ENCODE measurements around the gene TRPM3. TPM values are rescaled to one million over a fixed set of nuclear protein-coding genes. Genes with fewer than 3 reads are reported as not detected.

Gene TRPM3
- total RNA-seq, 6 donors from 2014 or later: 0.10 to 1.0 (median 0.17) TPM; not detected in 1

DNA sequence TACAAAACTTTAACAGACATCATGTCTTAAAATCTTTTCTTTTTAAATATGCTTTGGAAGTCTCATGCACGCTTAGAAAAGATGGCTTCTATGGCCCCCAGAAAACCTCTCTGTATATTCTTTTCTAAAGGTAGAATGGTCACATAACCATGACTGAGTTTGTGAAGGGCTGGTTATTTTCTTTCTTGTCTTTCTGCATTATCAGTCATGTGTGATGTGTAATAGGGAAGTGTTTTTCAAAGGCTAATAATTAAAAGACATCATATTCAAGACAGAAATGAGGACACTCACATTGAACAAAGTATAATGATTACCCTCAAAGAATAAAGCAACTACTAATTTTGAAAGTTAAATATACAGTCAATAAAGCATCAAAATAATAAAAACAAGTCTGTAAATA, 253.4 kb downstream of the TRPM3 start:
- Histone ChIP-seq H3K9me3 (no peaks in the 10 kb centered on the region), H3K27me3 (no peaks in the 10 kb centered on the region), H3K4me3 (no peak overlapping the region), H3K27ac (no peak overlapping the region), H3K36me3 (no peaks in the 10 kb centered on the region), H3K4me1 (no peaks in the 10 kb centered on the region)
- TF ChIP-seq CTCF (IDR thresholded peaks at IDR 0.05) (no peak), EP300 (IDR thresholded peaks at IDR 0.05) (no peak), POLR2AphosphoS5 (IDR thresholded peaks at IDR 0.05) (no peak), POLR2A (IDR thresholded peaks at IDR 0.05) (no peak)
- WGBS, 2 donors: 70 to 79% methylated on average over 1 of the region's 1 CpG
- DNase-seq (no peak), ATAC-seq (ENCODE audit: low FRiP score in 2 of 2) (no peak)

DNA sequence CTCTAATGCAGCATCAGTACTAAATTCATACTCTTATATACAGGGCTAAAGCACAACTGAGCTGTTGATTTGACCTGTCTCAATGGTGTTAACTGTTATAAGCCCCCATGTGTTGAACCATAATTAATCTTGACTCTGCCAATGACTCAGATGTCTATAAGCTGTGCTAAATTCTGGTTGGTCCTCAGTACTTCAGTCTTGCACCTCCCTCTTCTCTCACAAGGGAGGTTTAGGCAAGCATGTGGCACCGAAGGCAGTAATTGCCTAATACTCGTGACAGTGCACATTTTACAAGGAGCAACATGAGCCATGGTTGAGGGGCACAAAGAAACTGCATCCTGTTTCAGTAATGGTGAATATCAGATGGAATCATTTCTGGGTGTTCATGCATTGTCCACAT, 255.9 kb downstream of the TRPM3 start:
- ATAC-seq (ENCODE audit: low FRiP score in 2 of 2) (no peak), DNase-seq (no peak)
- no peak overlapping the region for H3K27ac ChIP-seq
- no peaks in the 10 kb centered on the region for H3K27me3 ChIP-seq
- H3K4me1 ChIP-seq: no peaks in the 10 kb centered on the region
- H3K36me3 ChIP-seq: no peaks in the 10 kb centered on the region
- WGBS, 2 donors: 57 to 62% methylated on average over 2 of the region's 2 CpGs
- TF ChIP-seq POLR2AphosphoS5 (IDR thresholded peaks at IDR 0.05) (no peak), CTCF (IDR thresholded peaks at IDR 0.05) (no peak), POLR2A (IDR thresholded peaks at IDR 0.05) (no peak), EP300 (IDR thresholded peaks at IDR 0.05) (no peak)
- H3K9me3 ChIP-seq: no peaks in the 10 kb centered on the region
- no peak overlapping the region for H3K4me3 ChIP-seq

- Histone ChIP-seq H3K9me3 (no peaks in the 10 kb centered on the region), H3K36me3 (no peaks in the 10 kb centered on the region), H3K27ac (no peak overlapping the region), H3K4me1 (no peaks in the 10 kb centered on the region), H3K4me3 (no peak overlapping the region), H3K27me3 (no peaks in the 10 kb centered on the region)
- 50 to 60% methylated on average over 4 of the region's 4 CpGs for WGBS, 2 donors
- no peak for TF ChIP-seq POLR2A (IDR thresholded peaks at IDR 0.05)
- TF ChIP-seq POLR2AphosphoS5 (IDR thresholded peaks at IDR 0.05): no peak
- no peak for TF ChIP-seq CTCF (IDR thresholded peaks at IDR 0.05)
- TF ChIP-seq EP300 (IDR thresholded peaks at IDR 0.05): no peak
- no peak for ATAC-seq (ENCODE audit: low FRiP score in 2 of 2)
- DNase-seq: no peak
These were observed 259.6 kb downstream of the TRPM3 start for GRCh38 chr9:70861797-70862196.

DNA sequence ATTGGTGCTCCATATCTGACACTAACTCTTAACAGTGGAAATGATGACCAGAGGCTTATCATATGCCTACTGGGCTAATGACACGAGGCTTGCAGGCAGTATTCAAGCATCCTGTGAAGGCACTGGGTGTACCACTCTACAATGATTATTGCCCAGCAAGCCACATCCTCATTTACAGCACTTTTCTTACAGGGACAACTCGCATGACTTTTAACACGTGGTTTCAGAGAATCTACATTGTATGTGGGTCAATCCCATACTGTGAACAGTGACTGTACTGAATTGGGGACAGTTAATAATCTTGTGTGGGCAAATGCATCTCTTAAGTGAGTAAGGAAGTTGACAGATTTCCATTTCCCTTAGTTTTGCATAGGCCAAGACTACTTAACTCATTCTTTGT, 260.0 kb downstream of the TRPM3 start:
- Histone ChIP-seq H3K27me3 (no peaks in the 10 kb centered on the region), H3K9me3 (no peaks in the 10 kb centered on the region), H3K4me1 (no peaks in the 10 kb centered on the region), H3K27ac (no peak overlapping the region), H3K4me3 (no peak overlapping the region), H3K36me3 (no peaks in the 10 kb centered on the region)
- DNase-seq (no peak), ATAC-seq (ENCODE audit: low FRiP score in 2 of 2) (no peak)
- no peak for TF ChIP-seq CTCF (IDR thresholded peaks at IDR 0.05)
- no peak for TF ChIP-seq EP300 (IDR thresholded peaks at IDR 0.05)
- no peak for TF ChIP-seq POLR2AphosphoS5 (IDR thresholded peaks at IDR 0.05)
- no peak for TF ChIP-seq POLR2A (IDR thresholded peaks at IDR 0.05)
- 69 to 72% methylated on average over 2 to 3 of the region's 3 CpGs for WGBS, 2 donors

DNA sequence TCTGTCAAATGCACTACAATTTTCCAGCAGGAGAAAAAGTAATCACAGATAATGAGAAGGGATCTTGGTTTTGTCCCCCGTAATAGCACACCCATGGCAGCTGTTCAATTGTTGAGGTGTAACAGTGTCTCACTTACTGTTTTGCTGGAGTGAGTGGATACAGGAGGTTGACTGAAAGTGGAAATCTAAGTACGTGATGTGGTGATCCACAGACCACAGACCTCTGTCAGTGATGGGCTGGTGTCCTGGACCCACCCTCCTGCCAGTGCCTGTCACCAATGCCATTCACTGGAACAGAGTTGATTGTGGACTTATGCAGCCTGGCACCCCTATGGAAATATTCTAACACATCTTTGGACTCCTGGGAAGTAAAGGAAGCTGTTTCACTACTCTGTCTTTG, 261.7 kb downstream of the TRPM3 start:
- no peak for TF ChIP-seq CTCF (IDR thresholded peaks at IDR 0.05)
- TF ChIP-seq POLR2AphosphoS5 (IDR thresholded peaks at IDR 0.05): no peak
- TF ChIP-seq EP300 (IDR thresholded peaks at IDR 0.05): no peak
- TF ChIP-seq POLR2A (IDR thresholded peaks at IDR 0.05): no peak
- Histone ChIP-seq H3K27me3 (no peaks in the 10 kb centered on the region), H3K36me3 (no peaks in the 10 kb centered on the region), H3K4me3 (no peak overlapping the region), H3K9me3 (no peaks in the 10 kb centered on the region), H3K27ac (no peak overlapping the region), H3K4me1 (no peaks in the 10 kb centered on the region)
- WGBS, 2 donors: 85 to 87% methylated on average over 2 of the region's 2 CpGs
- DNase-seq: no peak
- ATAC-seq (ENCODE audit: low FRiP score in 2 of 2): no peak
